ENCODE measurements around the gene SLC10A3. TPM values are rescaled to one million over a fixed set of nuclear protein-coding genes. Genes with fewer than 3 reads are reported as not detected.
A peak's percentile ranks its signal among the peaks of the same experiment; 100 is the strongest.

The SLC10A3 gene
- total RNA-seq, 6 donors from 2014 or later, result 16.8 to 33.4 (median 28.7) TPM

DNA sequence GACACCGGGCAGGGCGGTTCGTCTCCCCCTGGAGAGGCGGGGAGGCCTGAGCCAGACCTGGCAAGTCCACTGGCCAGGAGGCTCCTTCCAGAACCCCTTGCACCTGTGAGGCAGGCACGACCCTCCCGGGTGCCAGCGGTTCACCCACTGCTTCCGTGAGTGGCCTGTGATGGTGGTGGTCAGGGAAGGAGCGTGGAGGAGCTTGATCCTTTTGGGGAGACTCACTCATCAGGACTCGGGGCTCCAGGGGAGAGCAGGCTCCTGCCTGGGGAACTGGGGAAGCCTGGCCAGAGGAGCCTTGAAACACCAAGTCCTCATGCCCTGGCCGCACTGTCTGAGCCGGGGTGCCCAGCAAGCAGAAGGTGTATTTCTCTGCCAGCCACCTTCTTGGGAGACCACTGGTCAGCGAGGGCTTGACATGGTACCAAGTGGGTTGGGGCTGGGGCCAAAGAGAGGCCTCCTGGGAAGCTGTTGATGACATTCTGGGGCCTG, 45.6 kb downstream of the SLC10A3 start:
- TF ChIP-seq POLR2A (IDR thresholded peaks at IDR 0.05) (no peak), EP300 (IDR thresholded peaks at IDR 0.05) (no peak), CTCF (IDR thresholded peaks at IDR 0.05) (no peak), POLR2AphosphoS5 (IDR thresholded peaks at IDR 0.05) (no peak)
- no peak for ATAC-seq (ENCODE audit: low FRiP score in 2 of 2)
- no peaks in the 10 kb centered on the region for H3K27me3 ChIP-seq

GRCh38 chrX:154443992-154444754, 46.3 kb downstream of the SLC10A3 start, which contains the start of gene FAM50A:
TSS of gene FAM50A (plus strand) at chrX:154444141. CDS start at chrX:154444236, 95 bp downstream.
- peak within 1 kb of the TSS; percentile 33 to 70 (median 60) for H3K4me3 ChIP-seq
- H3K27me3 ChIP-seq, result no peaks in the 10 kb centered on the region
- peaks cover 0 to 56% (median 28%) of the 10 kb centered on the region in 4 donors for H3K36me3 ChIP-seq
- peaks cover 6 to 21% (median 7%) of the 10 kb centered on the region in 4 donors for H3K4me1 ChIP-seq
- DNase-seq (peak; percentile 82 to 97), ATAC-seq (ENCODE audit: low FRiP score in 2 of 2) (peak in 1 of 2 donors; percentile 95)
- H3K27ac ChIP-seq, result peak within 1 kb of the TSS; percentile 66 to 90 (median 84)
- TF ChIP-seq POLR2A (IDR thresholded peaks at IDR 0.05) (peak in 1 of 4 donors; percentile 56), CTCF (IDR thresholded peaks at IDR 0.05) (peak in 4 of 6 experiments; percentile 38 to 56 (median 47)), POLR2AphosphoS5 (IDR thresholded peaks at IDR 0.05) (no peak)
- no peaks in the 10 kb centered on the region for H3K9me3 ChIP-seq
- WGBS, 2 donors, result 46% methylated on average over 55 of the region's 94 CpGs; no CpG with 5 or more reads in 1 of the 2 donors

More for the DNA sequence above, 45.6 kb downstream of the SLC10A3 start:
- 75 to 90% methylated on average over 2 to 9 of the region's 13 CpGs for WGBS, 2 donors
- Histone ChIP-seq H3K9me3 (no peaks in the 10 kb centered on the region), H3K4me1 (peaks cover 6 to 20% (median 7%) of the 10 kb centered on the region in 4 donors), H3K27ac (peak overlapping the region in 3 of 4 donors; percentile 72 to 90 (median 89)), H3K36me3 (peaks cover 0 to 61% (median 34%) of the 10 kb centered on the region in 4 donors), H3K4me3 (peak overlapping the region; percentile 33 to 70 (median 60))
- no peak for DNase-seq

- Histone ChIP-seq H3K4me1 (peaks cover 6 to 28% (median 8%) of the 10 kb centered on the region in 4 donors), H3K4me3 (peak overlapping the region in 3 of 4 donors; percentile 60 to 70 (median 61)), H3K27me3 (no peaks in the 10 kb centered on the region), H3K9me3 (no peaks in the 10 kb centered on the region), H3K36me3 (peaks cover 0 to 49% (median 22%) of the 10 kb centered on the region in 4 donors), H3K27ac (peak overlapping the region; percentile 48 to 90 (median 84))
- DNase-seq (no peak), ATAC-seq (ENCODE audit: low FRiP score in 2 of 2) (no peak)
- 64% methylated on average over 10 of the region's 10 CpGs; no CpG with 5 or more reads in 1 of the 2 donors for WGBS, 2 donors
- no peak for TF ChIP-seq POLR2AphosphoS5 (IDR thresholded peaks at IDR 0.05)
- TF ChIP-seq EP300 (IDR thresholded peaks at IDR 0.05), result no peak
- TF ChIP-seq CTCF (IDR thresholded peaks at IDR 0.05), result no peak
- no peak for TF ChIP-seq POLR2A (IDR thresholded peaks at IDR 0.05)
Observed at GRCh38 chrX:154443479-154443910, 46.9 kb downstream of the SLC10A3 start.

- Histone ChIP-seq H3K36me3 (peaks cover 0 to 43% (median 19%) of the 10 kb centered on the region in 4 donors), H3K4me1 (peaks cover 6 to 39% (median 10%) of the 10 kb centered on the region in 4 donors), H3K4me3 (no peak overlapping the region), H3K9me3 (no peaks in the 10 kb centered on the region), H3K27me3 (no peaks in the 10 kb centered on the region), H3K27ac (no peak overlapping the region)
- ATAC-seq (ENCODE audit: low FRiP score in 2 of 2) (no peak), DNase-seq (no peak)
- no peak for TF ChIP-seq POLR2AphosphoS5 (IDR thresholded peaks at IDR 0.05)
- TF ChIP-seq CTCF (IDR thresholded peaks at IDR 0.05), result no peak
- no peak for TF ChIP-seq POLR2A (IDR thresholded peaks at IDR 0.05)
- TF ChIP-seq EP300 (IDR thresholded peaks at IDR 0.05), result no peak
- WGBS, 2 donors, result 85 to 100% methylated on average over 1 to 21 of the region's 21 CpGs
Observed at GRCh38 chrX:154441984-154442707, 48.3 kb downstream of the SLC10A3 start.

All from upper lobe of left lung (tissue), 6 donors.